NCI-H1436 (cell line): ENCODE measurements around the gene SRGAP3.

Experiments used
- DNase-seq: peaks from one replicate; lab custom pipeline; 2025; lab: John Stamatoyannopoulos, UW

SRGAP3 gene

DNA sequence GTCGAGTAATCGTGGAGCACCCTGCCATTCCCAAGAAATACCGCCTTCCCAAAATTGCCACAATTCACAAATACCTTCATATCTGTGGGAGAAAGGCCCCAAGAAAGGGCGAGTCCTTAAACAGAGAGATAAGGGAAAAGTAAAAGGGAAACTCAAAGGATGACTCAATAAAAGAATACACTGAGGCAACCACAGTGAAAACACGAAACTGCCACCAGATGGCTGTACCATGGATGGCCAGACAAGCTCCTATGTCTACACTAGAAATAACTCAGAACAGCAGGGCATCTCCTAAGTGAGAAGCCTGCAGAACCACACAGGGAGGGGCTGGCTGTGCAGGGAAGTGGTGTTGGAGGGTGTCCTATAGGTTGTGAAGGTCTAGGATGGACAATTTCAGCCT, 25.0 kb downstream of the SRGAP3 start:
- DNase-seq = no peak

DNA sequence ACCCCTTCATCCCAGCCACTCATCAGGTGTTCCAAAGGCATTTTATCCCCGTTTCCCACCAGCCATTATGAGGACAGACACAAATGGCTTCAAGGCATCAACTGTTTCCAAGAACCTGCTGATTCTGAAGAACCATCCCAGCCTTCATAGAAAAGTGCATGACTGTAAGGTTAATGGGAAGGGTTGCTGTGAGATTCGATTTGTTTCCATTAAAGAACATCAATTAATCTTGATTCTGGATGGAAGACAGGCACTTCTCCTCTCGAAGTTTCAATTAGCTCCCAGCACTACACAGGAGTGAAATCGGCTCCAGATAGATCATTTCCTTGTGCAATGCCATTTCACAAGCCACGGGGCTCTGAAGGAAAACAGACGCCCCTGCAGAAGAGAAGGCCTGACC, 25.8 kb downstream of the SRGAP3 start:
- no peak for DNase-seq

DNA sequence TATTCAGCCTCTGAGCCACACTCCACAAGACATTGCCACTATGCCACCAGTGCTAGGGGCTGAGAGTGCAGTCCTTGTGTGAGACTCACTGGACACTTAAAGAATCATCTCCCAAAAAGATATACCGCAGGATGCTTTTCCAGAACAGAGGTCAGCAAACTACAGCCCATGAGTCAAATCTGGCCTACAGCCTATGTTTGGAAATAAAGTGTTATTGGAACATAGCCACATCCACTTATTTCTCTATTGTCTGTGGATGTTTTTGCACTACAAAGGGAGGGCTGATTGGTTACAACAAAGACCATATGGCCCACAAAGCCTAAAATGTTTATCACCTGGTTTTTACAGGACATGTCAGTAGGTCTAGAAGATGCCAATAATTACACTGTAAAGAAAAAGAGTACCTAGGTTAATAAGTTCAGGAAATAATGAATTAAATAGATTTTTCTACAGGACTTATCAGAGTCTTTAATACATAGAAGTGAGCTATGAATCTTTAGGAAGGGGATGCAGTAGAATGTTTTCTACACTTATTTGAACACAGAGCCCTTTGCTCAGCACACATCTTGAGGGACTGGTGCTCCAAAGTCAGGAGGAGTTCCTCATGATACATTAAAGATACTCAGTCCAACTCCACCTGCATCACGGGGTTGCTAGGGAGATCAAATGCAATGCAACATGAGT, 26.3 kb downstream of the SRGAP3 start:
- DNase-seq = no peak

DNA sequence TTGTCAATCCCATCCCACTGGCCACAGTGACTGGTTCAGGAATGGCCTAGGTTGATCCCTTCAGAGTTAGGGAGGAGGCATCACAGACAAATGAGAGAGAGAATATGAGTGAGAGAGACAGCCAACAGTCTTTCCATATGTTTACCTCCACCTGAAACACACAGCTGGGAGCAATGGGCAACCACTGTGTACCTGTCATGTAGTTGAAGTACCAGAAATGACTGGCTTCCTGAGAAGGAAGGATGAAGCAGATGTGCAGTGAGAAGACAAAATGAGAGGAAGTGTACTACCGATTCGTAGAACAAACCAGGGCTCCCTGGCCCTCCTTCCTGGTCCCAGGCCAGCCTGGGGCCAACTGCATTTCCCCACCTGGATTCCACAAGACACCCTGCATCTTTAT, 27.4 kb downstream of the SRGAP3 start:
- DNase-seq = no peak

DNA sequence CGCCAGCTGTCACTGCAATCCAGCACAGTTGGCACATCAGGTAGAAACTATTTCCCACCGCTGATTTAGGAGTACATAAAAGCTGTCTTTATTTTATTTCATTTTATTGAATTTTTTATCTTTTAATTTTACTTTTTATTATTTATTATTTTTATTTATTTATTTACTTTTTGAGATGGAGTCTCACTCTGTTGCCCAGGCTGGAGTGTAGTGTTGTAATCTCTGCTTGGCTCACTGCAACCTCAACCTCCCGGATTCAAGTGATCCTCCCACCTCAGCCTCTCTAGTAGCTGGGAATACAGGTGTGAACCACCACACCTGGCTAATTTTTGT, 31.0 kb downstream of the SRGAP3 start:
- DNase-seq = no peak

DNA sequence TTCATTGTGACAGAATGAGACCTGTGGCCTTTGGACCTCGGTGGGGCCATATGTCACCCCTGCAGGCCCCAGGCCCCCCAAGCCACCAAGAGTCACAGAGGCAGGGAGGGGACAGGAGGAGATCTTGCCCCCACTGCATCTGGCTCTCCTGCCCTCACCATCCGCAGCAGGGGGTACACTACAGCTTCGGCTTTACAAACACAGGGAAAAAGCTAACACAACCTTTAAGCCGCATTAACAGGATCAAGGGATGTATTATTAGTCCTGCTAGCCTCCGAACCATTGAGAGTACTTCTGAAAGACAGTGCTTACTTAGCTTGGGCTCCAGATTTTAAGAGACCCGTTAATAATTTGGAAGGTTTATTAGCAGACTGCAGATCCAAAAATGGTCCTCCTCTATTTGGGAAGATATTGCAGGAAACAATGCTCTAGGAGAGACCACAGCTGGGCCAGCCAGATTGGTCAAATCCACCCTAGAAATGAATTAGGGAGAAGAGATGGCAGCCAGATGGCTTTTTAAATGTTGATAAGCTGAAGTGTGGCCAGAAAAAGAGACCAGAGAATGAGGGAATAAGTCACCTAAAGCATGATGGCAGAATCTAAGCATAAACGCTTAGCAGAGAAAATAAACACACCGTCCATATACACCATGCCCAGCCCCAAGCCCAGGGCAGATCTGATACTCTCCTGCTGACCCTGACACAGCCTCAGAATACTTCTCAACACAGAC, 31.5 kb downstream of the SRGAP3 start:
- no peak for DNase-seq

DNA sequence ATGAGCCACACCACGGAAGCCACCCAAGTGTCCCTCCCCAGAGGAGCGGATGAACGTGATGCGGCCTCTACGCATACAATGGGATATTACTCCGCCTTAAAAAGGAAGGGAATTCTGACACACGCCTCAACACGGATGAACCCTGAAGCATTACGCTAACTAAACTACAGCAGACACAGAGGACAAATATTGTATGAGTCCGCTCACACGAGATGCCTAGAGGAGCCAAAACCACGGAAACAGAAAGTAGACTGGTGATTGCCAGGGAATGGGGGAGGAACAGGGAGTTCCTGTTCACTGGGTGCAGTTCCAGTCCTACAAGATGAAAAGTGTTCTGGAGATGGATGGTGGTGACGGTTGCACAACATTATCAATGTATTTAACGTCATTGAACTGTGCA, 32.7 kb downstream of the SRGAP3 start:
- no peak for DNase-seq

DNA sequence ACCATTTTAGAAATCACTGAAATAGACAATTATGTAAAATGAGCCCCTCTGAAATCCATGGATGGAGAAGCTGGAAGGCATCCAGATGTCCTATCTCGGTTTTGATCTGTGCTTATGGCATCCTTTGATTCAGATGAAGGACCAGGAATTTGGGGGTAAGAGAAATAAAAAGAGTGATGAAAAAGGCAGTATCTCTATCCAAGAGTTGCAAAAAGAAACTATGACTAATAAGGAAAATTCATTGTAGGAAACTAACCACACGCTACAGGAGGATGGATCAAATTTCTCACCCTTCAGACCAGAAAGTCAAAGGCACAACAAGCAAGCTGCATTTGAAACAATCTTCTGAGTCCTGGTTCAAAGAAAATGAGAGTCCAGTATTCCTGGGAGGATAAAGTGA, 34.8 kb downstream of the SRGAP3 start:
- no peak for DNase-seq

DNA sequence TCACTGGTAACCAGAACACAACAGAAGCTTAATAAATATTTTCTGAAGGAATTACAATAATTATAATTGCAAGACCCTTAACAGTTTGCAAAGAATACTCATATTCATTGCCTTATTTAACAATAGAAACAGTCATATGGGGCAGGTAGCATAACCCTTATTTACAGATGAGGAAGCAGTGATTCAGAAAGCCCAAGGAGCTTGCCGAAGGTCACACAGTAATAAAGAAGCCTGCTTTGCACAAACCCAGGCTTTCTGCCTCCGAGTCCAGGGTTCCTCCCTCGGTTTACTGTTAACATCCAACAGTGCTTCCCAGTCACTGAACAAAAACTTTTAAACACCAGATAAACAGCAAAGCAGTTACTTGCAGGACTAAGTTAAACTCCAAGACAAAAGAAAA, 35.3 kb downstream of the SRGAP3 start:
- DNase-seq = no peak

DNA sequence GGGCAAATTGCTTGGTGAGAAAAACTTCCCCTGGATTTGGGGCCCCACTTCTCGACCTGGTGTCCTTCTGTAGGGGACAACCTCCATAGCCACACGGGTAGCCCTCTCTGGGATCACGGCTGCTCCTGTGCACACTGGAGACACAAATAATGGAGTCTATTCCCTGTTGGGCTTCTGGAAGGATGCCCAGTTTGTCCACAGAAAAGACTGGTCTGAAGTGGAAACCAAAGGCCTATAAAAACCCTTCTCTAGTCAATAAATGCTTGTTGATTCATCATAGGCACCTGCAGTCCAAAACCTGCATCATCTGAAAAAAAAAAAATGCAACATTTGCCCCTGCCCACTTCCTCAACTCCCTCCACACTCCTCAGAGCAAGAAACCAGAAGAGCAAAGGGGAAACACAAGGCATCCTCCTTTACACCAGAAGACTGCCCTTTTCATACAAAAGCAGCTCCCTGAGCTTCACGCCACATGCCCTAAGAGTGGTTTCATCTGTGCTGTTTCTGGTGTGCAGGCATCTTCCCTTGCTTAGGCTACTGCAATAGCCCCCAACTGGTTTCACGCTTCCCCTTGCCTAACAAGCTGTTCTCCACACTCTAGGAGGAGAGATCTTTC, 36.3 kb downstream of the SRGAP3 start:
- no peak for DNase-seq

DNA sequence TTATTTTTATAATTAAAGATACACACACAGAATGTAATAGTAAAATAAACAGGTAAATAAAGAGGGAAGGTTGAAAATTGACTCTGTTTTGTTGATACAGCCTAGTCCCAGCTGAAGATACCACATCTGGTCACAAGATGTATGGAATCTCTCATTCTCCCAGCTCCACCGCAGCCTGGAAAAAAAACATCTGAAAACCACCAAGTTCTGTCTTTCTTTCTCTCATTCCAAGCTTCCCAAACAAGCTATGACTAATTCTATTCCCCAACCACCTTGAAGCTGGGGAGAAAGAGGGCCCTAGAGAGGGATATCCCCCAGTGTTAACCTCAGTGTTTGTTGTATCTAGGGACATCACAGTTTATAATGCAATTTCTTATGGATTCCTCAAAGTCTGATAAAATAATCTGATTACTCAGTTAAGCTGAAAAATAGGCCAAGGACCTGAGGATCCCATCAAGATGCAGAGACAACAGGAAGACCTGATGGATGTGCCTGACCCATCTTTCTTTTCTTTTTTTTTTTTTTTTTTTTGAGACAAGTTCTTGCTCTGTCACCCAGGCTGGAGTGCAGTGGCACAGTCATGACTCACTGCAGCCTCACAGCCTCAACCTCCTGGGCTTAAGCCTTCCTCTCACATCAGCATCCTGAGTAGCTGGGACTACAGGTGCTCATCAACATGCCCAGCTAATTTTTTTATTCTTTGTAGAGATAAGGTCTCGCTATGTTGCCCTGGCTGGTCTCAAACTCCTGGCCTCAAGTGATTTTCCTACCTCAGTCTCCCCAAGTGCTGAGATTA, 38.1 kb downstream of the SRGAP3 start:
- no peak for DNase-seq

DNA sequence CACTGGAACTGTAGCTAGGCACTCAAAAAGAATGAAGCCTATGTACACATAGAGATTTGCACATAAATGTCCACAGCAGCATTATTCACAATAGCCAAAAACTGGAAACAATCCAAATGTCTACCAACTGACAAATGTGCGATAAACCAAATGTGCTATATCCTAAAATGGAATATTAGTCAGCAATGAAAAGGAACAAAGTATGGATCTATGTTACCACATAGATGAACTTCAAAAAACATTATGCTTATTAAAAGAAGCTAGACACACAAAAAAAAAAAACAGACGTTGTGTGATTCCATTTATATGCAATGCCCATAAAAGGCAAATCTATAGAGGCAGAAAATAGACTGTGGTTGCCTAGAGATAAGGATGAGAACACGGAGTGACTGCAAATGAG, 39.7 kb downstream of the SRGAP3 start:
- no peak for DNase-seq

DNA sequence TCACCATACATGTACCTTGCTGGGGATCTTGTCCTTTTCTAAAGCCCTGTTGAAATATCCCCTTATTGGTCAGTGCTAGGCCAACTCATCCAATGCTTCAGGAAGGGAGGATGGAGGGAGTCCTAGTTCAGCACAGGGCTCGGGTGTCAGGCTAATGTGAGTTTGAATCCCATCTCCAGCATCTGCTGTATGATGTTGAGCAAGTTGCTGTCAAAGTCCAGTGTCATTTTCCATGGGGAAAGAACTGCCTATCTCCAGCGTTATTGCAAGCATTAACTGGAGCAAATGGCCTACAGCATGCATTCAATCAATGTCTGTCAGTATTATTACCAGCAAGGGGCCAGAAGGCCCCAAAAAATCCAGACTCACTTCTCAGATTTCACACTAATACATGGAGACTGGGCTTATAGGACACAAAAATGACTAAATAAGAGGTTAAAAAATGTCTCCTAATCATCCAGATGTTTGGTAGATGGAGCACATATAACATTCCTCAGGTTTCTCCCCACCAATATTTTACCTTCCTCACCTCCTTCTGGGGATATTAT, 40.8 kb downstream of the SRGAP3 start:
- DNase-seq = no peak

DNA sequence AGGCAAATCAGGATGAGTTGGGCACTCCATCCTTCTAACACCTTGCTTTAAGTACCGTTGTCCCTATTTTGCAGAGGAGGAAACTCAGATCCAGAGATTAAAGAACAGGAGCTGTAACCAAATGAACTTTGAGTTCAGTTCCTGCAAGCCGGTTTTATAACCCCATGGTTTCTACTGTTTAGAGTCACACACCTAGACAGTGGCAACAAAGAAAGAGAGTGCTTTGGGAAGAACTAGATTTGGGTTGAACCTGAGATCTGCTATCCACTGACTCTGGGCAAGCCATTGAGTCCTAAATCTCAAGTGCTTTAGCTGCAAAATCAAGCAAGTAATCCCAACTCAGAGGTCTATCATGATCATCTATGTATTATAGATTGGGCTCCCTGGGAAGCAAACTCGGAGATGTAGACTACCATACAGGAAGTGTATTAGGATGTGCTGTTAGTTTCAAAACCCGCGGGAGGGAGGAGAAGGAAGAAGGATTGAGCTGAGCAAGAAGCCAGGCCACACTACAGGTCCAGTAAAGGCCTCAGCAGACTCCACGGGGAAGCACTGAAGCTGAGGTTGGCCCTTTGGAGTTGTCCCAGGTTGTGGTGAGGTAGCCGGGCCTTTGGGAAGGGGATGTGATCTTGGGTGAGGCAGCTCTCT, 42.2 kb downstream of the SRGAP3 start:
- no peak for DNase-seq

DNA sequence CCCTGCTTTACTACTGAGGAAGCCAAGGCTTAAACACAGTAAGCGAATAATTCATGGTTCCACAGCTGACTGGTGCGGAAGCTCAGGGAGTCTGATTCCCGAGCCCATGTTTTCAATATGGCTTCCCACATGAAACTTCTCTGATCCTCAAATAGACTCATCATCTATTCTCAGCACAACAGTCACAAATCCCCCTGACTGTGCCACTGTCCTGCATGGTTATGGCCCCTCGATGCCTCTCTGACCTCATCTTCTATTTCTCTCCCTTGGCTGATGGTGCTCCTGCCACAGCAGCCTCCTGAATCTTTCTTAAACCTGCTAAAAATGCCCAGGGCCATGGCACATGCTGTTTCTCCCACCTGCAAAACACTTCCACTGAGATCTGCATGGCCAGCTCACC, 43.2 kb downstream of the SRGAP3 start:
- no peak for DNase-seq

DNA sequence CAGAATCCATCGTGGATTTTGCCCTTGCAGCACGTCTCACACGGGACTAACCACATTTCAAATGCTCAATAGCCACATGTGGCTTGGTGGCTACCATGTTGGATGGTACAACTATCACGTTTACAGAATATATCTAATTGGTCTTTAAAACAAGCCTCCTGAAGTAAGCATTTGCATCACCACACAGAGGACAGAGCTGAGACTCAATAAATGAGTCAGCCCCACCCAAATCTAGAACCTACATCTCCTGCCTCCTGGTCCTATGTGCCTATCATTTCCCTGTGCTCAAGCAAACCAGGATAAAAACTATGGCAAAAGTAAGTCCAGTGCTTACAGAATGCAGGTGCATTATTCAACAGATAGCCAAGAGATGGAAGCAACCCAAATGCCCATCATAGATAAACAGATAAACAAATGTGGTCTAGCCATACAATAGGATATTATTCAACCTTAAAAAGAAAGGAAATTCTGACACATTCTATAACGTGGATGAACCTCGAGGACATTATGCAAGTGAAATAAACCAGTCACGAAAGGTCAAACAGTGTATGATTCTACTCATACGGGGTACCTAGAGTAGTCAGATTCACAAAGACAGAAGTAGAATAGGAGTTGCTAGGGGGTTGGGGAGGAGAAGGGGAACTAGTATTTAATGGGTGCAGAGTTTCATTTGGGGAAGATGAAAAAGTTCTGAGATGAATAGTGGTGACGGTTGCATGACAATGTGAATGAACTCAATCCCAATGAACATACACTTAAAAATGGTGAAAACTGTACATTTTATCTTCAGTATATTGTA, 43.9 kb downstream of the SRGAP3 start:
- DNase-seq = no peak

DNA sequence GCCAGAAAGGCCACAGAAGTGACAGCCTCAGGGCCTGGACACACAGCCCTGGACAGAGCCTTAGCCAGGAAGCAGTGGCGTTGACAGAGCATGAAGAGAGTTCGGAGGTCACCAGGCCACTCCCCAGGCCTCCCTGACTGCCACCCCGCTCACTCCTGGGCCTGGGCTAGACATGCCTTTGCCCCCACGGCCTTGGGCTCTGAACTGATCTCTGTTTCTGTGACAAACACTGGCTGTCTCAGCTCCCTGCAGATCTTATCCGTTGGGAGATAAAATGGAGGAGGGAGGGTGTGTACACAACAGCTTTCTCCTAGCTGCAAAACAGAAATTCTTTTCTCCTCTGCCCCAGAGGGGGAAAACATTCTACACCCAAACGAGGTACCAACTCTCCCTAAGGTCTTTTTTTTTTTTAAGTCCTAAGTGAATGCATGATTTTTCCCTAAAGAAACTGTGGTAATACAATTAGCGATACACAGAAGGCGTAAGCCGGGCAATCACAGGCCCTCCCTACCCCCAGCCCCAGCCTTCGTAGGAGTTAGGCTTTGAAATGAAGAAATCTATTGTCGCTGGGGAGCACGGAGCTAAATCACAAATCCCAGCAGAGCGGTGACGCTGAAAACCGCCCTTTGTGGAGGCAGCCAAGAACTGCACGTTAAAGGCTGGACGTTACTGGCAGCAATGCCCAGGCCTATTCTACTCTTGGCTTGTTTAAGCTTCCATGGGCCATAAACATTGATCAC, 45.0 kb downstream of the SRGAP3 start:
- no peak for DNase-seq

DNA sequence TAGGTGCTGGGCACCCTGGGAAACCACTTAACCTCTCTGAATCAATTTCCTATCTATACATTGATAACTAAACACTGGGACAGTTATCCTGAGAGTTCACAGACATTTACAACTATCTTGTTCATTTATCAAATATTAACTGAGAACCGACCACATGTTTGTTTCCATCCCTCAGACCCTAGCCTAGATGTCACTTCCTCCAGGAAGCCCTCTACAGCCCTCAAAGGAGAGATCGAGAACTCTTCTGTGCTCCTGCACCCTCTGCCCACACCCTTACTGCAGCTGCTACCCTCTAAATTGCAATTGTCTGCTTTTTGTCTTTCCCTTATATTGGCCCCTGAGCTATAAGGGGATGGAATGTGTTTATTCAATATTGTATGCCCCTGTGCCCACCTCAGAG, 46.1 kb downstream of the SRGAP3 start:
- DNase-seq = no peak

DNA sequence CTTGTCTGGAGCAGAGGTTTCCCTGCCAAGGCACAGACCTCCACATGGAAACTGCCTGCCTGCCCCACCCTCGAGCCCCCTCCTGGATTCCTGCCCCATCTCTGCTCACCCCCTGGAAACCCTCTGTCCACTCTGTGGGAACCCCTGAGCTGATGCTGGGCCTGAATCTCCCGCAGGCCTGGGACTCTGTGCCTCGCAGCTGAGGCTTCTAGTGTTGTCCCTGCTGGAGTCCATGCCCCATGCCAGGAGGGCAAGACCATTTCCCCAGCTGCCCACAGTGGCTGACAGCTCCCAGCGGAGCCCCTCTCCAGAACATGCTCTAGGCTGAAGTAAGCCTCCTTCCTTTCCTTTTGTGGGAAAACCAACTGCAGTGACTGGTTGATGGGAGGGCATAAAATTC, 46.9 kb downstream of the SRGAP3 start:
- DNase-seq = no peak

DNA sequence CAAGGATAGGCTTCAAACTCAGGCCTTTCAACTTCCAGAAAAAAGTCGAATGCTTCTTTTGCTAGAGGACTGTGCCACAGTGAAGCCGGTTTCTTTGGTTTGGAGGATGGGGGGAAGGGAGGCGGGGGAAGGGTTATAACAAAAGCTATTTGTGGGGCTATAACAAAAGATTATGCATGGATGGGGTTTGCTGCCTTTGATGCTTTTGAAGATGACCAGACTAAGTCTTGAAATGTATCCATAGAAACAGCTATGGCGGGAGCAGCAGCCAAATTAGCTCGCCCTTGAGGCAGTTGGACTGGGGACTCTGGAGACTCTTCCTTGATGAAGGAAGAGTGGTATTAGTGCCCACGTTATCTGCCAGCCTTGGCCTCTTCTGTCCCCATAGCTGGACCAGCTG, 47.5 kb downstream of the SRGAP3 start:
- DNase-seq = no peak

DNA sequence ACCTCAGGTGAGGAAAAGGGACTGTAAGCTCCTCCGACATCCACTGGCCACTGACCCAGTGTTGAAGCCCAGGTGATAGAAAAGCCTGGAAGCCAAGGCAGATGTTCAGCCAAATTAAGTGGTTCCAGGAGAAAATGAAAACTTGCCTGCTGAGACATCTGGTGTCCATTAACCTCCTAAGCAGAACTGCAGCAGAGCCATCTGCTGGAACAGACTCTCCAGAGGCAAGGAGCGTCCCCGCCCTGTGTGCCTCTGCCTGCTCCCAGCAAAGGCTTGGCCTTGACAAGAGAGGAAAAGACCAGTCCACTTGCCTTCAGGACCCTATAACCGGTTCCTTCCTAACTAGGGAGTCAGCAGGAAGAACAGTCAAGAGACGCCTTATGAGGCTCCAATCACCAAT, 48.2 kb downstream of the SRGAP3 start:
- no peak for DNase-seq
